Testis (tissue), 3 donors: ENCODE measurements around the gene PLEKHG5. TPM values are rescaled to one million over a fixed set of nuclear protein-coding genes. Genes with fewer than 3 reads are reported as not detected.

Source experiments
- DNase-seq: peaks from one replicate; pipeline ENCODE4 v3.0.0-alpha.2; 2019
- H3K27ac ChIP-seq, 2 donors: fragments of 200-600 bp; sonication (generic); one replicate each; pipeline ENCODE4 v1.5.1; 2019
- H3K27me3 ChIP-seq: fragments of 200-600 bp; sonication (generic); one replicate; pipeline ENCODE4 v1.5.1; 2019
- H3K36me3 ChIP-seq: fragments of 200-600 bp; sonication (generic); one replicate; pipeline ENCODE4 v1.5.1; 2017; ENCODE audit warnings: low read depth; ENCODE audit errors: missing control alignments
- H3K4me1 ChIP-seq: fragments of 200-600 bp; sonication (generic); one replicate; pipeline ENCODE4 v1.5.1; 2019
- H3K4me3 ChIP-seq, 2 donors: fragments of 200-600 bp; sonication (generic); one replicate each; pipeline ENCODE4 v1.5.1; 2017 to 2019
- H3K9me3 ChIP-seq: fragments of 200-600 bp; sonication (generic); one replicate; pipeline ENCODE4 v1.5.1; 2017
- POLR2A ChIP-seq: fragments of 450-650 bp; IDR thresholded peaks from one replicate; pipeline ENCODE4 v1.6.1; 2017; ENCODE audit warnings: antibody characterized with exemption, mild to moderate bottlenecking, moderate library complexity
- WGBS, 2 donors: methylation state at CpG; one replicate each; pipeline ENCODE4 v1.1.5; 2018; 5-methylcytosine and 5-hydroxymethylcytosine counted together
- intact Hi-C: fragments of 100-400 bp; cut with DNase I; formaldehyde crosslinking; loops from one replicate; pipeline ENCODE4 v1.15.1; 2023; ENCODE audit warnings: low total_unique reads
- polyA plus RNA-seq: library from polyadenylated mRNA; stranded (reverse); fragments of 350-450 nt; fragmentation: Illumina TruSeq; extraction: RNeasy Lipid Tissue Mini Kit (QIAGEN cat#74804); gene quantifications from one replicate; pipeline ENCODE4 v1.2.3, GENCODE V29; 2014; ENCODE audit warnings: low read depth, low replicate concordance; ENCODE audit not compliant: insufficient read depth
- total RNA-seq, 2 donors: library from RNA; depleted of rRNA; stranded (reverse); fragments of >200 nt; gene quantifications; one replicate each; pipeline ENCODE4 v1.2.3, GENCODE V29; 2016
- TF ChIP-seq, protein P1 (sequence below), 3 experiments: fragments of 450-650 bp in 2 of 3; fragments of 200-600 bp in 1 of 3; sonication (generic) in 1 of 3; IDR thresholded peaks; one replicate each; pipeline ENCODE4 v1.5.1; 2016 to 2019; ENCODE audit warnings: antibody characterized with exemption in 3 of 3, mild to moderate bottlenecking in 2 of 3, moderate library complexity in 1 of 3

Gene PLEKHG5
- total and polyA plus RNA-seq, 3 donors from 2014 or later: 8.1 to 16.4 (median 13.7) TPM

DNA sequence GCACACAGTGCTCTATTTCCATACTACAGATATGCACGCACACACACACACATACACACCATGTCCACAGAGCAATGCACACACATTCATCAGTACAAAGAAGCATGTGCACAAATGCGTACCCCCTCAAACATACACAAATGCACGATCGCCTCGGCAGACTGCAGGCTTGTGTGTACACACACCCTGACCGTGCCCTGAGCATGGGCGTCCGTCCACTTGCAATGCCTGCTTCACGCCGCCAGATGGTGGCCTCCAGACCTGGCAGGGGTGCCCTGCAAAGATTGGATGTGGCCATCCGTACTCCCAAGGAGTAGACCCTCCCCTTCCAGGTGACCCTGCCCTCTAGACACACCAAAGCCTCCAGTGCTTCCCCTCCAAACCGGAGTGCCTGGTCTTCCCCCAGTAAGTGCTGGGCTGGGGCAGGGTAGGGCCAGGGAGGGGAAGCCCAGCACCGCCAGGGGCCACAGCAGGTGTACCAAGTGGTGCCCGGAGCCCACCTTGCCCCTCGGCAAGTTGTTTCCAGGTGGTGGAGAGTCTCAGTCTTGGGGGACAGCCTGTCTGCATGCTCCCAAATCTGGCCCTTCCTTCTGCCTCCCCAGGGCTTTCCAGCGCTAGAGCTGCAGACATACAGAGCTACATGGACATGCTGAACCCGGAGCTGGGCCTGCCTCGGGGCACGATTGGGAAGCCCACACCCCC is 46.3 kb downstream of the PLEKHG5 start:
- Histone ChIP-seq H3K4me3 (no peak overlapping the region), H3K4me1 (no peaks in the 10 kb centered on the region), H3K27ac (no peak overlapping the region), H3K36me3 (no peaks in the 10 kb centered on the region), H3K9me3 (no peaks in the 10 kb centered on the region), H3K27me3 (no peaks in the 10 kb centered on the region)
- 67 to 73% methylated on average over 15 to 19 of the region's 19 CpGs for WGBS, 2 donors
- no peak for DNase-seq
- intact Hi-C loops: no loop called here
- TF ChIP-seq, protein P1, sequence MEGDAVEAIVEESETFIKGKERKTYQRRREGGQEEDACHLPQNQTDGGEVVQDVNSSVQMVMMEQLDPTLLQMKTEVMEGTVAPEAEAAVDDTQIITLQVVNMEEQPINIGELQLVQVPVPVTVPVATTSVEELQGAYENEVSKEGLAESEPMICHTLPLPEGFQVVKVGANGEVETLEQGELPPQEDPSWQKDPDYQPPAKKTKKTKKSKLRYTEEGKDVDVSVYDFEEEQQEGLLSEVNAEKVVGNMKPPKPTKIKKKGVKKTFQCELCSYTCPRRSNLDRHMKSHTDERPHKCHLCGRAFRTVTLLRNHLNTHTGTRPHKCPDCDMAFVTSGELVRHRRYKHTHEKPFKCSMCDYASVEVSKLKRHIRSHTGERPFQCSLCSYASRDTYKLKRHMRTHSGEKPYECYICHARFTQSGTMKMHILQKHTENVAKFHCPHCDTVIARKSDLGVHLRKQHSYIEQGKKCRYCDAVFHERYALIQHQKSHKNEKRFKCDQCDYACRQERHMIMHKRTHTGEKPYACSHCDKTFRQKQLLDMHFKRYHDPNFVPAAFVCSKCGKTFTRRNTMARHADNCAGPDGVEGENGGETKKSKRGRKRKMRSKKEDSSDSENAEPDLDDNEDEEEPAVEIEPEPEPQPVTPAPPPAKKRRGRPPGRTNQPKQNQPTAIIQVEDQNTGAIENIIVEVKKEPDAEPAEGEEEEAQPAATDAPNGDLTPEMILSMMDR (IDR thresholded peaks at IDR 0.05): peak in 2 of 3 experiments; percentile 23 to 39
- TF ChIP-seq POLR2A: no peak

DNA sequence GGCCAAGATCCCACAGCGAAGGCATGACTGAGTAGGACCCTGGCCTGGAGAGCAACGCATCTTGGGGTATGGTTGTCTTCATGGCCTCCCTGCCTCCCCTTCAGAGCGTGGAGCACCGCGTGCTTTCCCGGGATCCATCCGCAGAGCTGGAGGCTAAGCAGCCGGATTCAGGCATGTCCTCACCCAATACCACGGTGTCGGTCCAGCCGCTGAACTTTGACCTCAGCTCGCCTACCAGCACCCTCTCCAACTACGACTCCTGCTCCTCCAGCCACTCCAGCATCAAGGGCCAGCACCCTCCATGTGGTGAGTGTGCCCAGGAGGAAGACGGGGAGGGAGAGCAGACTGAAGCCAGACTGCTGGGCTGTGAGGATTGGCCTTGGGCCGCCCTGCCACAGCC is 47.1 kb downstream of the PLEKHG5 start:
- TF ChIP-seq POLR2A: no peak
- TF ChIP-seq, protein P1 (IDR thresholded peaks at IDR 0.05): no peak
- WGBS, 2 donors: 90 to 93% methylated on average over 3 to 15 of the region's 15 CpGs
- DNase-seq: no peak
- H3K9me3 ChIP-seq: no peaks in the 10 kb centered on the region
- H3K4me3 ChIP-seq: no peak overlapping the region
- no peaks in the 10 kb centered on the region for H3K27me3 ChIP-seq
- peaks cover 3% of the 10 kb centered on the region for H3K4me1 ChIP-seq
- H3K27ac ChIP-seq: no peak overlapping the region
- intact Hi-C loops: no loop called here
- no peaks in the 10 kb centered on the region for H3K36me3 ChIP-seq

DNA sequence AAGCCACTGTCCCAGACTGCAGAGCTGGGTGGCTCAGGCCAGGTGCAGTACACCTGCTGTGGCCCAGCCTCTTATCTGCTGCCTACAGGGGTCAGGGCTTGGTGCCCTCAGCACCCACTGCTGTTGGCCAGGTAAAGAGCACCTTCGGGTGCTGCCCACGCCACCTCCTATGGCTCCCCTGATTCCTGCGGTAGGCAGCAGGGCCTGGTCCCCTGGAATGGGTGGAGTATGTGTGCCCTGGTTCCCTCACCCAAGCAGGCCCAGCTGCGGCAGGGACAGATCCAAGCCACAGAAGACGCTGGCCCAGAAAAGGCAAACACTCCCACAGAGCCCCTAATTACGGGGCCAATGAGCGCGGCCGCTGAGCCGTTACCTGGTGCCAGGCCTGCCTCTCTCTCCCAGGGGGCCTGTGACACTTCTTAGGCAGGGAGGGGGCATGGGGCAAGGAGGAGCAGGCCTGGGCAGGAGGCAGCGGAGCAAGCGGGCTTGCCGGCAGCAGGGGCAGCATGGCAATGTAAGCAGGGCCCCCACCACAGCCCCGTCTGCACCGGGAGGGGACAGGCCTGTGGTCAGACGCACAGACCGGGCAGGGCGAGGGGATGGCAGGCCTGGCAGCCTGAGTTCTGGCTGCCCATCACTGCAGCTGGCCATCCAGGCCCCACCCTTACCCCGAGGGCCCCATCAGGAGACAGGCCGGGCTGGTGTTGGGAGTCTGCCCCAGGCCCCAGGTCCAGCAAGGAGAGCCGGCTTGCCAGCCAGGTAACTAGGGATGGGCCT is 47.9 kb downstream of the PLEKHG5 start:
- no peak for DNase-seq
- WGBS, 2 donors: 80 to 94% methylated on average over 3 to 15 of the region's 21 CpGs
- no peaks in the 10 kb centered on the region for H3K9me3 ChIP-seq
- H3K4me1 ChIP-seq: peaks cover 3% of the 10 kb centered on the region
- no peak overlapping the region for H3K4me3 ChIP-seq
- H3K27ac ChIP-seq: no peak overlapping the region
- intact Hi-C loops: no loop called here
- TF ChIP-seq POLR2A: no peak
- TF ChIP-seq, protein P1 (IDR thresholded peaks at IDR 0.05): no peak
- no peaks in the 10 kb centered on the region for H3K27me3 ChIP-seq
- H3K36me3 ChIP-seq: no peaks in the 10 kb centered on the region

DNA sequence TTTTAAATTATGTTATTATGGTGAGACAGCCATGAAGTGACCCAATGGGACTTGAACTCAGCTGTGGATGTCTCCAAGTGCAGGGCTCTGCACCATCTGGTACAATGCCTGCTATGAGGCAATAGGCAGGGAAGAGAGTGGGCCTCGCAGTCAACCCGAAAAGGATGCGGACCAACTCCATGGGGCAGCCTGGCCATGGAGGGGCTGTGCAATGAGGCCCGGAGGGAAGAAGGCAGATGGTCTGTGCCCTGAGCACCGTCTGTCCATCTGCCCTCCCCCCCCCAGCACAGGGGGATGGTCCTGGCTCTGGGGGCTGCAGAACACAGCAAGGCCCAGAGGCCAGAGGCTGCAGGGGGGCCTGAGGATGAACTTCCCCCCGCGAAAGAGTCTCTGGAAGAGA is 49.9 kb downstream of the PLEKHG5 start:
- DNase-seq: no peak
- intact Hi-C loops: no loop called here
- TF ChIP-seq POLR2A: no peak
- TF ChIP-seq, protein P1 (IDR thresholded peaks at IDR 0.05): no peak
- Histone ChIP-seq H3K27me3 (no peaks in the 10 kb centered on the region), H3K36me3 (no peaks in the 10 kb centered on the region), H3K4me1 (peaks cover 11% of the 10 kb centered on the region), H3K27ac (no peak overlapping the region), H3K9me3 (no peaks in the 10 kb centered on the region), H3K4me3 (no peak overlapping the region)
- WGBS, 2 donors: 79 to 91% methylated on average over 7 of the region's 7 CpGs
